Stimulated activated CD4-positive, alpha-beta T cell treated with anti-CD3 and anti-CD28 coated beads, Interleukin-2, amount 100 ng/mL, for 24 hours (primary cell): ENCODE measurements around the gene TSPAN5.
"Not testable (repeated sequence)": the region's sequence is repeated elsewhere in the genome, so short reads cannot be mapped to it uniquely, and the experiment has no call there.

Experiments used
- DNase-seq, 2 donors: peaks; one replicate each; pipeline ENCODE4 v3.0.0-alpha.2; 2020

Gene TSPAN5

DNA sequence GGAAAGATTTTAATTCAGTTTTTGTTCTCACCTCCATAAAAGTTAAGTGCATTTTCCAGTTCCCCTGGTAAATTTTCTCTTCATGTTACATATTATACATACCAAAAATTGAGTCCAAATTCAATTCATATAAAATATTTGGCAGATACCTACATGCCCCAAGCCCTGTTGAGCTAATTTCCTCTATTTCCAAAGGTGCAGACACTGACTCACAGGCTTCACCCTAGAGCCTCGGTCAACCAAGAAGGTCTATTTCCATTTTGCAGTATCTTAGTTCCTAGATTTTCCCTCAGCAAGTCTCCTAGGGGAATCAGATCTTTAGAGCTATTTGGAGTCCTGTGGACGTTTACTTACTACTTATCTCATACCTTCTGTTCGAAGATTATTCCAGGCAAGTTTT lies 174.4 kb downstream of the TSPAN5 start:
- DNase-seq = no peak

GRCh38 chr4:98482847-98483806 lies 175.3 kb downstream of the TSPAN5 start:
- DNase-seq = peak; percentile 30 to 56

- DNase-seq = no peak
Observed at GRCh38 chr4:98482503-98482846, 175.9 kb downstream of the TSPAN5 start.

- no peak for DNase-seq
Observed at GRCh38 chr4:98481167-98481566, 177.2 kb downstream of the TSPAN5 start.

GRCh38 chr4:98480535-98480934 lies 177.9 kb downstream of the TSPAN5 start:
- DNase-seq = no peak

GRCh38 chr4:98479590-98479989 lies 178.8 kb downstream of the TSPAN5 start:
- not testable (repeated sequence) for DNase-seq

GRCh38 chr4:98476891-98477290 lies 181.5 kb downstream of the TSPAN5 start:
- DNase-seq = no peak

DNA sequence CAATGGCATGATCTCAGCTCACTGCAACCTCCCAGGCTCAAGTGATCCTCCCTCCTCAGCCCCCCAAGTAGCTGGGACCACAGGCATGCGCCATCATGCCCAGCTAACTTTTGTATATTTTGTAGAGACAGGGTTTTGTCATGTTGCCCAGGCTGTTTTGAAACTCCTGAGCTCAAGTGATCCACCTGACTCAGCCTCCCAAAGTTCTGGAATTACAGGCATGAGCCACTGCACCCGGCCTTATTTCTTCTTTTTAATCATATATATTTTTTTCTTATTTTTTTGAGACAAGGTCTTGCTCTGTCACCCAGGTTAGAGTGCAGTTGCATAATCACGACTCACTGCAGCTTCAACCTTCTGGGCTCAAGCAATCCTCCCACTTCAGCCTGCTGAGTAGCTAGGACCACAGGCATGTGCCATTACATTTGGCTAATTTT lies 184.0 kb downstream of the TSPAN5 start:
- DNase-seq = no peak

DNA sequence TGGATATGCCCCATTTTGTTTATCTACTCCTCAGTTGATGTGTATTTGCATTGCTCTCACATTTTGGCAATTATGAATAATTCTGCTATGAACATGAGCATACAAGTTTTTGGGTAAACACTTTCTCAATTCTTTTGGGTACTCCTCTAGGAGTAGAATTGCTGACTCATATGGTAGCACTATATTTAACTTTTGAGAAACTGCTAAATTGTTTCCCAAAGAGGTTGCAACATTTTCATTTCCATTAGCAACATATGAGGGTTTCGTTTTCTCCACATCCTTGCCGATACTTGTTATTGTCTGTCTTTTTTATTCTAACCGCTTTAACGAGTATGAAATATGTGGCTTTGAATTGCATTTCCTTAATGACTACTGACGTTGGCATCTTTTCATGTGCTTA lies 185.4 kb downstream of the TSPAN5 start:
- DNase-seq = no peak

DNA sequence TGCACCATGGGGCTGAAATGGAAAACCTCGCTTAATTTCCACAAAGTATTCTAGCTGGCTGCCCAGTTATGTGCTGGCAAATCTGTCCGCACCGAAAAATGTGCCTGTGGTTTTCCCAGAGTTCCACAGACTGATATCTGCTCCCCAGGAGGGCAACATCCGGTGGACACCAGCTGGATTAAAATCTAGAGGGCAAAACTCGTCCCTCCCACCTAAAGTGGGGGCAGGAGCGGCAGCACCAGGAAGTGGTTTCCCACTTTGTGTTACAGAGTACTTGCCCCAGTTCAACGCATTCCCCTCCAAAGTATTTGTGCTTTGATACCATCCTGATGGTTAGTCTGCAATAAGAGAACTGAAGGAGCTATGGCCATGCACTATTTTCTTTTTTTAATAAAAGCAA lies 187.6 kb downstream of the TSPAN5 start:
- DNase-seq = no peak

- DNase-seq = no peak
Observed at GRCh38 chr4:98470366-98470765, 188.0 kb downstream of the TSPAN5 start.

- DNase-seq = no peak
Observed at GRCh38 chr4:98469771-98470170, 188.6 kb downstream of the TSPAN5 start.

DNA sequence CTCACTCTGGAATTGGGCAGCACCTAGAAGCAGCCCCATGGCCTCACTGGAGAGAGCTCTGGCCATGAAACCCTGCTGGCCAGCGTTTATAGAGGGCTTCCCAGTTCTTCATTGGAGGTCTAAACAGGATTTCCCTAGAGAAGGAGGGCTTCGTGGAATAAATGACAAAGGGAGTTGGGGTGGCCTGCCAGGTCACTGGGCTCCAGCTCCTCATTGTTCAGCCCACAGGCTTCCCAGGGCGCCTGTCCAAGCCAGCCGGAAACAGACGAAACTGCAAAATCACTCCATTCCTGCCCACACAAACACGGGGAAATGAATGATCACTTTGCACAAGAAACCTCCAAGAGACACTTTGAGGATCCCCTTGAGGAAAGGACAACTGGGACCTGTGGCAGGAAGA lies 189.7 kb downstream of the TSPAN5 start:
- DNase-seq = no peak

GRCh38 chr4:98467627-98468072 lies 190.8 kb downstream of the TSPAN5 start:
- peak; percentile 68 to 75 for DNase-seq

GRCh38 chr4:98466868-98467599 lies 191.4 kb downstream of the TSPAN5 start:
- no peak for DNase-seq

- no peak for DNase-seq
Observed at GRCh38 chr4:98462487-98462886, 195.9 kb downstream of the TSPAN5 start.

- DNase-seq = not testable (repeated sequence)
Observed at GRCh38 chr4:98461121-98461865, 197.1 kb downstream of the TSPAN5 start.

- not testable (repeated sequence) for DNase-seq
Observed at GRCh38 chr4:98457422-98457821, 201.0 kb downstream of the TSPAN5 start.

DNA sequence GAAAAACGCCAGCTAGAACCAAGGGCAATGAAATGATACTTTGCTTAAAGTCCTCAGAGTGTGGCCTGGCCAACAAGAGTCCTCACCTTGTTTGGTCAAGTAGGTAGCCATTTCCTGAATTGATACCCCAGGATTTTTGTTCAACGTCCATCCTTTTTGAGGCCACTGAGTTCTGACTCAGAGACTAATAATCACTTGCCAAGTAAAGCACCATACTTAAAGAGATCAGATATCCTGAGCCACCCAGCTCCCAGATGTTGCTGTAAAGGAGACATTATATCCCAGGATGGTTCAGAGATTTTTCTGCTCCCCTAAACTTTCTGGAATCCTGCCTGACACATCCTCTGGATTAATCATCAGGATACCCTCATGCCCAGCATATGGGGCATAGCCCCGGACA lies 206.3 kb downstream of the TSPAN5 start:
- no peak for DNase-seq

GRCh38 chr4:98448908-98449307 lies 209.5 kb downstream of the TSPAN5 start:
- DNase-seq = peak in 1 of 2 donors; percentile 14

GRCh38 chr4:98447648-98448047 lies 210.8 kb downstream of the TSPAN5 start:
- no peak for DNase-seq

DNA sequence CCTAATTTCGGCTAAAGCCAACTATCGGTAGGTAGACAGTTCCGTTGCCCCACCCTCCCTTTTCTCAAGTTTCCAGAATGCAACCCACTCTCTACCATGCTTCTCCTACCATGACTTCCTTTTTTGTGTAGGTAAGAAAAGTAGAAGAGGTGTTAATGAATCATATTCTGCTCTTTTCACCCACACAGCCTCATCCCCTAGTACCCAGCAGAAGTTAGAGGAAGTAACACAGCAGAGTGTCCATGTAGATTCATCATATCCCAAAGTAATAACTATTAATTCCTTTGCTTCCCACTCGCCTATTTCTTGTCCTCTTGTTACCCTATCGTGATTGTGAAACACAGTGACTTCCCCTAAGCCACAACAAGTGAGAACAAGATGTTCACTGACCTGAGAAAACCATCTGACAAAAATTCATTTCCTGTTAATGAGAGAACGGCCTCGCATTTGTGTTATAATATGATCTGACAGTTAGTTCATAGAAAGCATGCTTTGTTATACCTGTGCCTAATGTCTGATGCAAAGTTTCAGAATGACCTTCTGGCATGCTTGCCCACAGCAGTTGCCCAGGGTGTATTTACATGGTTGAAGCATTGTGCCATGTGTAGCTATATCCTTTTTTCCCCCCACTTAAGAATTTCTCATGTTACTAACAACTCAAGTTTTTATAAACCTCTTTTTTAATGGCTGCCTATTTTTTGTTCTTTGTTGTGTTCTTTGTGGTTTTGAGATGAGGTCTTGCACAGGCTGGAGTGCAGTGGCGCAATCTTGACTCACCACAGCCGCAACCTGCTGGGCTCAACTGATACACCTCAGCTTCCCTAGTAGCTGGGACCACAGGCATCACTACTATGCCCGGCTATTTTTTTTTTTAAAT lies 211.7 kb downstream of the TSPAN5 start:
- peak; percentile 52 to 63 for DNase-seq
